ENCODE results near the gene DNM1L. TPM values are rescaled to one million over a fixed set of nuclear protein-coding genes. Genes with fewer than 3 reads are reported as not detected.
A peak's percentile ranks its signal among the peaks of the same experiment; 100 is the strongest.

The DNM1L gene
- total and polyA plus RNA-seq, 12 donors = 32.3 to 81.5 (median 57.3) TPM

GRCh38 chr12:32686340-32686739 lies 7.2 kb downstream of the DNM1L start:
- ATAC-seq = no peak
- no peaks in the 10 kb centered on the region for H3K9me3 ChIP-seq
- H3K36me3 ChIP-seq = peaks cover 0 to 30% (median 0%) of the 10 kb centered on the region in 9 donors
- 95% methylated on average over 1 of the region's 1 CpG for WGBS, 2 donors
- intact Hi-C loops (cut with DNase I) = no loop called here
- DNase-seq = no peak
- no peak overlapping the region for H3K4me3 ChIP-seq
- no peak overlapping the region for H3K27ac ChIP-seq
- TF ChIP-seq, protein P1, sequence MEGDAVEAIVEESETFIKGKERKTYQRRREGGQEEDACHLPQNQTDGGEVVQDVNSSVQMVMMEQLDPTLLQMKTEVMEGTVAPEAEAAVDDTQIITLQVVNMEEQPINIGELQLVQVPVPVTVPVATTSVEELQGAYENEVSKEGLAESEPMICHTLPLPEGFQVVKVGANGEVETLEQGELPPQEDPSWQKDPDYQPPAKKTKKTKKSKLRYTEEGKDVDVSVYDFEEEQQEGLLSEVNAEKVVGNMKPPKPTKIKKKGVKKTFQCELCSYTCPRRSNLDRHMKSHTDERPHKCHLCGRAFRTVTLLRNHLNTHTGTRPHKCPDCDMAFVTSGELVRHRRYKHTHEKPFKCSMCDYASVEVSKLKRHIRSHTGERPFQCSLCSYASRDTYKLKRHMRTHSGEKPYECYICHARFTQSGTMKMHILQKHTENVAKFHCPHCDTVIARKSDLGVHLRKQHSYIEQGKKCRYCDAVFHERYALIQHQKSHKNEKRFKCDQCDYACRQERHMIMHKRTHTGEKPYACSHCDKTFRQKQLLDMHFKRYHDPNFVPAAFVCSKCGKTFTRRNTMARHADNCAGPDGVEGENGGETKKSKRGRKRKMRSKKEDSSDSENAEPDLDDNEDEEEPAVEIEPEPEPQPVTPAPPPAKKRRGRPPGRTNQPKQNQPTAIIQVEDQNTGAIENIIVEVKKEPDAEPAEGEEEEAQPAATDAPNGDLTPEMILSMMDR (IDR thresholded peaks at IDR 0.05) = no peak
- H3K4me1 ChIP-seq = peaks cover 0 to 15% (median 5%) of the 10 kb centered on the region in 9 donors
- no peaks in the 10 kb centered on the region for H3K27me3 ChIP-seq

DNA sequence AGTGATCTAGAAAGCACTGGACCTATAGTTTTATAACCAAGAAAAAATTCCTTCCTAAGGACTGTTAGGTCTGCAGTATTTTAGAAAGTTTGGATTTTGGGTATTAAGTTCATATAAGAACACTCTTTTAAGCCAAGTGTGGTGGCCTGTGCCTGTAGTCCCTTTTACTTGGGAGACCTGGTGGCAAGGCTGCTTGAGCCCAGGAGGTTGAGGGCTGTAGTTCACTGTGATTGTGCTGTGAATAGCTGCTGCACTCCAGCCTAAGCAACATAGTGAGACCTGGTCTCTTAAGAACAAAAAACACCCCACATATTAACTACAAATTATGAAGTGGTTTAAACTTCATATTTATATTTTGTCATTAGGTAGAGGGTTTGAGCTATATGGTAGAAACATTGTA lies 9.7 kb downstream of the DNM1L start:
- Histone ChIP-seq H3K9me3 (no peaks in the 10 kb centered on the region), H3K27me3 (no peaks in the 10 kb centered on the region), H3K27ac (no peak overlapping the region), H3K4me1 (peaks cover 0 to 19% (median 0%) of the 10 kb centered on the region in 9 donors), H3K36me3 (peaks cover 0 to 23% (median 0%) of the 10 kb centered on the region in 9 donors), H3K4me3 (no peak overlapping the region)
- ATAC-seq (no peak), DNase-seq (no peak)
- TF ChIP-seq, protein P1 (IDR thresholded peaks at IDR 0.05) = no peak
- intact Hi-C loops (cut with DNase I) = no loop called here

- Histone ChIP-seq H3K9me3 (peaks cover 0 to 6% (median 0%) of the 10 kb centered on the region in 11 donors), H3K4me1 (peaks cover 0 to 20% (median 0%) of the 10 kb centered on the region in 9 donors), H3K27ac (no peak overlapping the region), H3K36me3 (peaks cover 0 to 11% (median 0%) of the 10 kb centered on the region in 9 donors), H3K4me3 (no peak overlapping the region), H3K27me3 (no peaks in the 10 kb centered on the region)
- intact Hi-C loops (cut with DNase I) = no loop called here
- no peak for ATAC-seq
- TF ChIP-seq, protein P1 (IDR thresholded peaks at IDR 0.05) = no peak
- 98 to 99% methylated on average over 8 of the region's 8 CpGs for WGBS, 2 donors
- no peak for DNase-seq
Observed at GRCh38 chr12:32690927-32691326, 11.8 kb downstream of the DNM1L start.

DNA sequence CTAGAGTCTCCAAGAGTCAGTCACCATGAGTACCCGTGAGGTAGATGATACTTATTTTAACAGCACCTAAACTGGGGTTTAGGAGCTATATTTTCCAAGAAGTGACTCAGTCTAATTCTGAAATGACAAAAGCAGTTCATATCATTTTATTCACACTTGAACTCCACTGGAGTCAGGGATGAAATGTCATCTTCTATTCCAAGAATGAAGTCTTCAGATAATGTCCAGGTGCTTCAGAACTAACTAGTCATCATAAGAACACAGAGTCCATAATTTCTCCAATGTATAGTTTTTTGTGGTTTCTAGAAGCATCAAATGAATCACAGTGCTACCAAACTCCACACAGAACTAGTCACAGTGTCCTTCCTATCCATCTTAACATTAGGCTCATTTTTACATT lies 13.3 kb downstream of the DNM1L start:
- 63 to 67% methylated on average over 1 of the region's 1 CpG for WGBS, 2 donors
- intact Hi-C loops (cut with DNase I) = no loop called here
- TF ChIP-seq, protein P1 (IDR thresholded peaks at IDR 0.05) = no peak
- H3K9me3 ChIP-seq = peaks cover 0 to 7% (median 0%) of the 10 kb centered on the region in 11 donors
- H3K4me3 ChIP-seq = no peak overlapping the region
- ATAC-seq = peak in 2 of 8 donors; percentile 14 to 15
- peaks cover 0 to 11% (median 0%) of the 10 kb centered on the region in 9 donors for H3K36me3 ChIP-seq
- H3K4me1 ChIP-seq = peaks cover 0 to 20% (median 0%) of the 10 kb centered on the region in 9 donors
- no peak overlapping the region for H3K27ac ChIP-seq
- no peaks in the 10 kb centered on the region for H3K27me3 ChIP-seq
- DNase-seq = no peak

All from heart right ventricle (tissue), 16 donors.